UCSD-AML1 (cell line): ENCODE measurements around the gene ABT1.
"Not testable (repeated sequence)": the region's sequence is repeated elsewhere in the genome, so short reads cannot be mapped to it uniquely, and the experiment has no call there.

Source experiments
- DNase-seq: peaks from one replicate; lab custom pipeline; 2025; ENCODE audit not compliant: unreplicated experiment; lab: John Stamatoyannopoulos, UW

The ABT1 gene

DNA sequence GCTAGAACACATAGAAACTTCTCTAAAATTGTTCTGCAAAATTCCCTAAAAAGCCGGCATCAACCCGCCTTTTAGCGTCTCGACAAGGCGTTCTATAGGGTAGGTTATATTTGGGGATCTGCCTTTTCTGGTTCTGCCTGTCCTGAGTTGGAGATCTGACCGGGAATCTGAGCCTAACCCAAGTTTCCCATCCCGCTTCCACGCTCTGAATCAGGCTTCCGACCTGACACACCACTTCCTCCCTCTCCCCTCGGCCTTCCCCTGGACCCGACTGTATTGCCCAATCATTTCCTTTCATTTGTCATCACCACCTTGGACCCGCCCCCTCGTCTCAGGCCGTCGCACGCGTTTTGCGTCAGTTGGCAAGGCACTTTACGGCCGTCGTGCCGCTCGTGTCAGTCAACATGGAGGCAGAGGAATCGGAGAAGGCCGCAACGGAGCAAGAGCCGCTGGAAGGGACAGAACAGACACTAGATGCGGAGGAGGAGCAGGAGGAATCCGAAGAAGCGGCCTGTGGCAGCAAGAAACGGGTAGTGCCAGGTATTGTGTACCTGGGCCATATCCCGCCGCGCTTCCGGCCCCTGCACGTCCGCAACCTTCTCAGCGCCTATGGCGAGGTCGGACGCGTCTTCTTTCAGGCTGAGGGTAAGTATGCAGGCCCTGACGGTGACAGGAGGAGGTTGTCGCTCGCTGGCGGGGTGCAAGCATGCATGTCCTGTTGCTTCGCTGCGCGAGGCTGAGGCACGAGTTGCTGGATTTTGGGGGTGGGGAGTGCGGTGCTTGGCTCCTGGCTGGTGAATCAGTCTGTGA is at the start of gene ABT1:
Gene ABT1, plus strand, starts transcription at position 375 of the 810 bp plus-strand sequence. Its CDS starts 30 bp downstream, at position 405.
- DNase-seq, result peak; percentile 97

DNA sequence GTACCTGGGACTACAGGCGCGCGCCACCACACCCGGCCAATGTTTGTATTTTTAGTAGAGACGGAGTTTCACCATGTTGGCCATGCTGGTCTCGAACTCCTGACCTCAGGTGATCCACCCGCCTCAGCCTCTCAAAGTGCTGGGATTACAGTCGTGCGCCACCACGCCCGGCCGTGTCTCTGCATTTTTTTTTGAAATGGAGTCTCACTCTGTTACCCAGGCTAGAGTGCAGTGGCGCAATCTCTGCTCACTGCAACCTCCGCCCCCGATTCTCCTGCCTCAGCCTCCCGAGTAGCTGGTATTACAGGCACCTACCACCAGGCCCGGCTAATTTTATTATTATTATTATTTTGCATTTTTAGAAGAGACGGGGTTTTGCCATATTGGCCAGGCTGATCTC is 49.4 kb upstream of the ABT1 start:
- not testable (repeated sequence) for DNase-seq

DNA sequence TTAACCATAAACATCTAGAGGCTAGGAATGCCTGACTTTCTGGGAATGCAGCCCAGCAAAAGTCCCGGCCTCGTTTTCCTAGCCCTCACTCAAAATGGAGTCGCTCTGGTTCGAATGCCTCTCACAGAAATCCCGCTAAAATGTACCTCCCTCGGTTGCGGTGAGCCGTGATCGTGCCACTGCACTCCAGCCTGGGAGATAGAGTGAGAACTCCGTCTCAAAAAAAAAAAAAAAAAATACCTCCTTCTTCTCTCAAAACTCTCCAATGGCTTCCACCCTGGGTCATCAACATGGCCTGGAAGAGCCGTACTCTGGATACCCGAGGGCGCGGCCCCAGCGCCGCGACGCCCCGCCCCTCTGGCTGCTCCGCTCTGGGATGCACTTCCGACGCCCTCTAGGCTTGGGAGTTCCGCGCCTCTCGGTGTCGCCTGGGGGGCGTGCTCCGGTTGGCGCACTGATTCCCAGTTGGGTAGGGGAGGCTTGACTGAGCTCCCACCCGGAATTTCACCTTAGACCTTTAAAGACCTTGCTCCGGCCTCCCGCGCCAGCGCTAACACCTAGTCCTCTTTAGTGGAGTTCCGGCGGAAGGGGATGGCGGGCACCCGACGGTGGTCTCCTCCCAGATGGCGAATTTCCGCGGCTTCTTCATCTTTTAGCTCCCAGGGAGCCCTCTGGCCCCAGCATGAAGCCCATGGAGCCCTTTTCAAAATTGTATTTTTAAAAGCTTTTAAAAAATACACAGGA is 46.3 kb upstream of the ABT1 start:
- peak; percentile 67 for DNase-seq

DNA sequence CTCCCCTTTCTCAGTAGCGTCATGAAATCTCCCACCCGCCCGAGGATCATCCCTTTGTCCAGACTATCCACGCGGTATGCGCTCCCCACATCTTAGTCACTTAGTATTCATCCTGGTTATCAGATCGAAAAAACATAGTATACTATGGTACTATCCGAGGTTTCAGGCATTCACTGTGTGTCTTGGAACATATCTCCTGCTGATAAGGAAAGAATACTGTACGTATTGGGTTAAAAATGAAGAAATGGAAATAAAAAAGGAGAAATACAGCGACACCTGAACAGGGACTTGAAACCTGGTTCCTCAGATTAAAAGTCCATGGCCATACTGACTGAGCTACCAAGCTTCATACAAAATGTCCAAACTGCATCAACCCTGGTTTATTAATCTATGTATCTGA is 44.5 kb upstream of the ABT1 start:
- no peak for DNase-seq

DNA sequence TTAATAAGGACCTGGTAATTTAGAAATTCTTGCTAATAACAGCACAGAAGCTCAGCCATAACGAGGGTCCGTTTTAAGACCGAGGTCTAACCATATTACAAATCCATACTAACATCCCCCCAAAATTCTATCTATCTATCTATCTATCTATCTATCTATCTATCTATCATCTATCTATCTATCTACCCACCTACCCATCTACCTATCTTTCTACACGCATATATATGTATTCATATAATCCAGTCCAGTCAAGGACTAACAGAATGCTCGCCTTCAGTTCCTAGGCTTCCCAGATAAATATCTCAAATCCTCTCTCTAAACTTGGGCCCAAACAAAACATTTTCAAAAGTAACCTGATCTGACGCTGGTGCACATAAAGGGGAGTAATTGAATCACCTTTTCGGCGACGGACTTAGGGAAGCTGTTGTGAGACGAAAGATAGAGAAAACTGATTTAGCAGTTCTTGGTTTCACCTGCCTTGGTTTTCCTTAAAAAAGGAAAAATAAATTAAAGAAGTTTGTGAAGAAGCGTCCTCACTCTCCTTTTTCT is 44.0 kb upstream of the ABT1 start:
- DNase-seq, result no peak

DNA sequence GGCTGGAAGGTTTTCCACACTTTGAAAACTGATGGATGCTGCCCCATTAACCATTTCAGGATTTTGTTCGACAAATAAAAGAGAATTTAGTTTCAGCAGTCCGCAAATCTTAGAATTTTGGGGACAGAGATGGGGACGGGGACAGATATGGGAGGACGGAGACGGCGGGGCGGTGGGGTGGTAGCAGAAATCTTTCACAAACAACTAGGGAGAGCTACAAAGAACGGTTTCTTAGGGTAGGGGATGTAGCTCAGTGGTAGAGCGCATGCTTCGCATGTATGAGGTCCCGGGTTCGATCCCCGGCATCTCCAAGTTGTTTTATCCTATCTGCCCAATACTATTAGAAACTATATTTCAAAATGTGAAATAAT is 43.5 kb upstream of the ABT1 start:
- DNase-seq, result peak; percentile 82

DNA sequence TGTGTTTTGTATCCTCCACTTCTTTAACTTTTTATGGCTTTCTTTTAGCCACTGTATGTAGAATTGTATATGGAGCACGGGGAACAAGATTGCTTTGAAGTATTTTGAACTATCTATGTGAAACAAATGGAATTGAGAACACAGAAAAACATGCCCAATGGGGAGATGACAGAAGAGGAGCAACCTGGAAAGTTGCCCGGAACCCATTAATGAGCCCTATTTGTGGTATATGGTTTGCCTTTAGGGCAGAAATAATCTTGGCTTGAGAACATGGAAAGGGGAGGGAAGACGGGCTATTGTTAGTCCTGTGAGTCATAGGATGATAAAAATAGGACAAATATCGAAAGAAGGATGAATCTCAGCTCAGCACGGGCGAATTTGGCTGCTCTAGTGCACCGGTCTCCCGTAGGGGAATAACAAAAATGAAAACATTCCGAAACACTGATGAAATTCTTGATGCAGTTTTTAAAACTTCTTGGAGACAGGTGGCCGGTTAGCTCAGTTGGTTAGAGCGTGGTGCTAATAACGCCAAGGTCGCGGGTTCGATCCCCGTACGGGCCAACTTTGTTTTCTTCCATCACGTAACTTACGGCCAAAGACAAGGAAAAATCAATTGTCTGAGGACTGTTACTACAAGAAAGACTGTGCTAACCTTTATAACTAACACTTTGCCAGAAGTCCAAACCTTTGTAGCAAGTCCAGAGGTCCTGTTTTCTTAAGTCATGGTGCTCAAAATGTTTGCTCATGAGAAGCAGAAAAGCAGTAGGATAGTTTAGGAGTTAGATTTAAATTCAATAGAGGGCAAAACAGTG is 42.9 kb upstream of the ABT1 start:
- peak; percentile 86 for DNase-seq

DNA sequence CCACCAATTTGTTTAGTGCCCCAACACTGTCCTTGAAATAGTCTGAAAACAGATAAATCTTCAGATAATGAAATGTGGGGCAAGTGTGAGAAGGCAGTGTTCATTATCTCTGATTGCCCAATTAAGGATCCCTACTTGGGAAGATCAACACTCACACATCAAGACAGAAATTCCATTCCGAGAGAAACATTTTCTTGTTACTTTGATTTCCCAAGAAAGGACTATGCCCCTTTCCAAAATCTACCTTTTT is 42.4 kb upstream of the ABT1 start:
- no peak for DNase-seq

DNA sequence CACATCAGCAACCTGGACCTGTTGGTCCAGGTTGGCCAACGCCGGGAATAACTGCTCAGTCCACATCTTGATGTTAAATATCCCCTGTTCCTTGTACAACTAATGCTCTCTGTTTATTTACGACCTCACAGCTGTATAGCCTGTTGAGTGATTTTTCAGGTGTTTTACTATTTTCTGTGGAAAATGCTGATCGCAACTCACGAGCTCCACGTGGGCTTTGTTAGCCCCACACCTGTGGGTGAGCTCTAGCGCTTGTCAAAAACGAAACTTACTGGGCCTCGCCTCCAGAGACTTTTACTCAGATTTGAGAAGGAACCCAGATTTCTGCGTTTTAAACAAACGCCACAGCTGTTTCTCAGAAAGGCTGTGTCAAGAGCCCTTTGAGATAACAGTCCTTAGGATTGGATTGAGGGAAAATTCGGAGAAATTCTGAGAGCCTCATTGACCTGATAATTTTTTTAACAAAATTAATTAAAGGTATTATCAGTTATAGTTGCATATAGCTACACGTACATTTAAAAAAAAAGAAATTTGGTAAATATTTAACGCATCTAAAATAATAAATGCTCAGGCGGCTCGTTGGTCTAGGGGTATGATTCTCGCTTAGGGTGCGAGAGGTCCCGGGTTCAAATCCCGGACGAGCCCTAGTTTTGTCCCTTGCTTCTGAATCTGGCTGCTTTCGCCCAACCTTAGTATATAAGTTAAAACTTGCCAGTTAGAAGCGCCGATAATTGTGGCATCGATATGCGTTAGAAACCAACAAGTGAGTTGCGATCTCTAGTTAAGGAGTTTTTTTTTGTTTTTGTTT is 41.9 kb upstream of the ABT1 start:
- peak; percentile 75 for DNase-seq

DNA sequence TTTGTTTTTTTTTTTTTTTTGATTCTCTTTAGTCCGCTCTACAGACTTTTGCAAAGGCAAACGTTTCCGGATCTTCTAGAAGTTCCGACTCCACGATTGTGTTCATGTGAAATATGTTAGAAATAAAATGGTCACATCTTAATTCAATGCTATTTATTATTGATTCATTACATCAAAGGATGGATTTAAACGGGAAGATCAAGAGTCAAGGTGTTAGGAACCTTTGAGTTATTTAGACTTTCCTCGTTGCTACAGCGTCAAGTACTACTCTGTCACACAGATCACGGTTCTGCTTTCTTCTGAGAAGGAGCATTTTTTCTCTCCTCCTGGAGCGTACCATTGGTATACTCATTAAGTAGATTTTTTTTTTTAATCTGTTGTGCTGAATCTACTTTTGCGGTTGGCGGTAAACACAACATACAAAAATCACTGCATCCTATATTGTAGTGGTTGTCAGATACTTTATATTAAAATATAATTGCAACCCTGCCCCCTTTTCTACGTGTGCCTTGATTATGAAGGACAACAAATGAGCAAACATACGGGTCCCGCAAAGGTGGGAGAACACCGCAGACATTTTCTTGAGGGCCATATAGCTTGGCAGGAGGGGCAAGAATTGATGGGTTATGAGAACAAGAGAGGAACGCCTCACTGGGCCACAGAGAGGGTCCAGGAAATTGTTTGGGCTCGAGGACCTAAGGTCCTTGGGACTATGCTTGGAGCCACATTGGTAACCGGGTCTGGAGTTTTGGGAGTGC is 41.1 kb upstream of the ABT1 start:
- DNase-seq, result no peak

DNA sequence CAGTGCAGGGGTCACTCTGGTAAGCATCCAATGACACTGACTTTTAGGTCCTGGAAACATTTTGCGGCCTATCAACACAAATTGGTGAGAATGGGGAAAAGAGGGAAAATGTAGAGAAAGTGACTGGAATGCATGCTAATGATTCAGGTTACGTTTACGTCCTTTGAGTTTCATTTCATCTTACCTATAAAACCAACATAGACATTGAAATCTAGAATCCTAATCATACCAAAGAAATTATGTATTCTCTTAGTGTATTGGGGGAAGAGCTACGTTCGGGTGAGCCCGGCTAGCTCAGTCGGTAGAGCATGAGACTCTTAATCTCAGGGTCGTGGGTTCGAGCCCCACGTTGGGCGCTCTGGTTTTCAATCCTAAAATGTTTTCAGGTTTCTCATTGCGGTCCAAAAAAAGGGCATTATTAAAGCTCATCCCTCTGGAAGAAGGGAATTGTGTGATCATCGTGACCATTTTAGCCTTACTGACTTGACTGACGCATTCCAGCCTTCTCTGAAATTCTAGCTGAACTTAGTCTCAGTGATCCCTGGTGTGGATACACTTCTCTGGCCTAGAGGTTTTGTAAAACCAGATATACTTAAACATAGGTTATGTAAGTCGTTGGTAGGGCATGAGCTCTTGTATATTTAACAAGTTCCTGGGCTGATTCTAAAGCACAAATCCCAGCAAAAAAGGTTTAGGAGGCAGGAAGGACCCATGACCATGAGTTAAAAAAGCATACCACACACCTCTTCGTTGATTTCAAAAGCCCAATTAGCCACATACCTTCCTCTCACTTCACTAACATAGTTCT is 40.3 kb upstream of the ABT1 start:
- peak; percentile 55 for DNase-seq

DNA sequence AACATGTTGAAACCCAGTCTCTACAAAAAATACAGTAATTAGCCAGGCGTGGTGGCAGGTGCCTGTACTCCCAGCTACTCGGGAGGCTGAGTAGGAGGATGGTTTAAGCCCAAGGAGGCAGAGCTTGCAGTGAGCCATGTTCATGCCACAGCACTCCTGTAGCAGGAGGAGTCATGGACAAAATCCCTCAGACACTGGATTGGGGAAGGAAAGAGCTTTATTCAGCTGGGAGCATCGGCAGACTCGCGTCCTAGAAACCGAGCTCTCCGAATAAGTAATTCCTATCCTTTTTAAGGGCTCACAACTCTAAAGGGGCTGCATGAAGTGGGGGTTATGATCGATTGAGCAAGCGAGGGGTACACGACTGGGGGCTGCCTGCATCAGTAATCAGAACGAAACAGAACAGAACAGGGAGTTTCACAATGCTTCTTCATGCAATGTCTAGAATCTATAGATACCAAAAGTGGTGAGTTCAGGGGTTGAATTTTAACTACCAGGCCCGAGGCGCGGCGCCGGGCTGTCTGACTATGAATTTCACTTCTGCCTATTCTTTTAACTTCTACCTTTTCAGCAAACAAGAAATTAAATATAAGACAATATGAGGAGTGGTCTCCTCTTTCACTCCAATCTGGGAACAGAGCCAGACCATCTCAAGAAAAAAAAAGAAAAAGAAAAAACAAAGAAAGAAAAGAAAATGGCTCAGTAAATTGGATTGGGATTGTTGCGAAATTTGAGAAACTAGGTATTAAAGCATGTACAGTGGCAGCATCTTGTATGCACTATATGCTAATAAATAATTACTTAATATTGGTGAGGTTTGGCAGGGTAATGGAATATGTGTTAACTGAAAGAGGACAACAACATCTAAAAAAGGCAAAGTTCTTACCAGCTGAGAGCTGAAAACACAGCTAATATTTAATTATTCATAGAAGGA is 35.0 kb upstream of the ABT1 start:
- no peak for DNase-seq

DNA sequence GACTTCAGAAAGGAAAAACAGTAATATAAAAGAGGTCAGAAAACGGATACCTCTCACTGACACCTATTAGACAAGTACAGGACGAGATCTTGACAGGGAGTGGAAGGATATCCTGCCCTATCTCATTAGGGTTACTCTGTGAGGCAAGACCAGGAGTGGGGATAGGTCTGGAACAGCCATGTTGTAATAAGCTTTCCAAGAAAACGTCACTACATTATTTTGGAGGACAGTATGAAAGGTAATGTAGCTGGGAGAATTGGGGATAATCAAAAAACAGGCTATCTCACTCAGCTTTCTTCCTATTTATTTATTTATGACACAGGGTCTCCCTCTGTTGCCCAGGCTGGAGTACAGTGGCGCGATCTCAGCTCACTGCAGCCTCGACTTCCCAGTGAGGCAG is 33.3 kb upstream of the ABT1 start:
- no peak for DNase-seq

DNA sequence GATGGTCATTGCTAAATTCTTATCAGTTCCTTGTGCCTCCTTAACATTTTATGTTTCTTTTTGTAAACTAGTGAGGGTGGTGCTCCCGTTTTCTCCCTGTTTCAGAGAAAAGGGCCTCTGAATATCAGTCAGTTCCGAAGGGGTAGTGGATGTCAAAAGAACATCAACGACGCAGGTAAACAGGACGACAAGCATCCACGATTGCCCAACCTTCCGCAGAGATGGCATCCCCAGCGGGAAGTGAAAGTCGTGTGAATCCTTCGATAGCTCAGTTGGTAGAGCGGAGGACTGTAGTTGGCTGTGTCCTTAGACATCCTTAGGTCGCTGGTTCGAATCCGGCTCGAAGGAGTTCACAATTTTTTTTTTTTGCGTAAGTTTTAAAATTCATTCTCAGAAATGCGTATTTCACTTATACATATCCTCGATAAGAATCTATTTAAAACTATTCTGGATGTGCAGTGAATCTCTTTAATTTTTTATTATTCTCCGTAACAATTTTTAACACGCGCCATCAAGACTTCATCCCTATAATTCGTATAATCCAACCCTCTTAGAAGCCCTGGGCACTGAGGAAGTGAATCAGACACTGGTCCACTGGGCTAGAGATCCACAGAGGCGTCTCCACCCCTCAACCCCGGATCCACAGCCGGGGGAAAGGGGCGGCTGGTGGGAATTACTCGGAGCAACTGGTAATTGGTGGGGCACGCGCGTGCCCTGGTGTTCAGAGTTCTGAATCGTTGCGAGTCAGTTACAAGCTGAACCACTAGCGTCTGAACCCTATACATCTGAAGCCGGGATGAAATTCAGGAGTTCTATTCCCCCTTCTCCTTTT is 27.9 kb upstream of the ABT1 start:
- DNase-seq, result peak; percentile 93

DNA sequence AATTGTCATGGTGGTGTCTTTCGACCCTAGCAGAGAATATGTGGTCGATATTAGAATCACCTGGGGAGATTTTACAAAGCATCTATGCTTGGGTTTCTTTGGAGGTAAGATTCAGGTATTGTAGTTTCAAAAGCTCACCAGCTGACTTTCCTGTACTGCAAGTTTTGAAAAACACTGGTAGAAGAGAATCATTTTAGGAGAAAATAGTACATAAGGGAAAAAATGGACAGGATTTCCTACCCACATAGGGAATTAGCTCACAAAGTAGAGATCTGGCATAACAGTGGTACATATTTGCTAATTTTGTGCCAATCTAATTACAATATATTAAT is 27.4 kb upstream of the ABT1 start:
- no peak for DNase-seq

DNA sequence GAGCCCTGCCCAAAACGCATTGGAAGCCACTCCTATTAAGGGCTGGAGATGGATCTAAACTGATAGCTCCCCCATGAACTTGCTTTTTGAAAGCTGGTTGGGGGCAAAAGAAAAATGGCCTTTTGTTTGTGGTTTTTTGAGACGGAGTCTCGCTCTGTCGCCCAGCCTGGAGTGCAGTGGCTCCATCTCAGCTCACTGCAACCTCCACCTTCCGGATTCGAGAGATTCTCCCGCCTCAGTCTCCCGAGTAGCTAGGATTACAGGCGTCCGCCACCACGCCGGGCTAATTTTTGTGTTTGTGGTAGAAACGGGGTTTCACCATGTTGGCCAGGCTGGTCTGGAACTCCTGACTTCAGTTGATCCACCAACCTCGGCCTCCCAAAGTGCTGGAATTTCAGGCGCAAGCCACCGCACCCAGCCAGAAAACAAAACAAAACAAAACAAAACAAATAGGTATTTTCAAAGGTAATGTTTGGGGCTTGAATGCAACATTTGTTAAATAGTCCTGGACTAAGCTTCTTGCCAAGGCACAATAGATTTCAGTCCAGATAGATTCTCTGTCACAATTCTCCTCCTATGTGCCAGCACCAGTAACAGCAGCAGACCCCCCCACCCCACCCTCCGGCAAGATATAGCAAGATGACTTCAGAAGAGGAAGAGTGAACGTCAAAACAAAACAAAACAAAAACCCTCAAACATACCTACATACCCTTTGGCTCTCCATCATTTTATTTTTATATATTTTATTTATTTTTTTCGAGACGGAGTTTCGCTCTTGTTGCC is 26.5 kb upstream of the ABT1 start:
- DNase-seq, result no peak
